ENCODE results near the gene NKAPL.

The NKAPL gene

DNA sequence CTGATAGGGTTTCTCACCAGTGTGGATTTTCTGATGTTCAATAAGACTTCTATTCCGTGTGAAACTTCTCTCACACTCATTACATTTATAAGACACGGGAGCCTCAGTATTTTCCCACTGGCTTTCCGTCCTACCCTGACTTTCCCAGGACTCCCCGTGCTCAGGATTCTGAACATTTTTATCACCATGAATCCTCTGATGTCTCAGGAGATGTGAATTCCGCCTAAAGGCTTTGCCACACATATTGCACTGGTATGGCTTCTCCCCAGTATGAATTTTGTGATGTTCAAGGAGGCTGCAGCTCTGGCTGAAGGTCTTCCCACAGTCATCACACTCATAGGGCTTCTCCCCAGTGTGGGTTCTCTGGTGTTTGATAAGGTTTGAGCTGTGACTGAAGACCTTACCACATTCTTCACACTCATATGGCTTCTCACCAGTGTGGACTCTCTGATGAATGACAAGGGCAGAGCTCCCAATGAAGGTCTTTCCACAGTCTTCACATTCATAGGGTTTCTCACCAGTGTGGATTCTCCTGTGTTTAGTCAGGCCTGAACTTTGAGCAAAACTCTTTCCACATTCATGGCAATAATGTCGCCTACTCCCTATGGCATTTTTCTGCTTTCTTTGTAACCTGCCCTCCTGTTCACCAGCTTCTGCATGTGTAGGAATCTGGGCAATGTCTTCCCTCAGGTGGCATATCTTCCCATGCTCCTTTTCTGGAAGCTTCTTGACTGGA lies 13.7 kb upstream of the NKAPL start:
- DNase-seq (ENCODE audit: low spot score) = no peak

DNA sequence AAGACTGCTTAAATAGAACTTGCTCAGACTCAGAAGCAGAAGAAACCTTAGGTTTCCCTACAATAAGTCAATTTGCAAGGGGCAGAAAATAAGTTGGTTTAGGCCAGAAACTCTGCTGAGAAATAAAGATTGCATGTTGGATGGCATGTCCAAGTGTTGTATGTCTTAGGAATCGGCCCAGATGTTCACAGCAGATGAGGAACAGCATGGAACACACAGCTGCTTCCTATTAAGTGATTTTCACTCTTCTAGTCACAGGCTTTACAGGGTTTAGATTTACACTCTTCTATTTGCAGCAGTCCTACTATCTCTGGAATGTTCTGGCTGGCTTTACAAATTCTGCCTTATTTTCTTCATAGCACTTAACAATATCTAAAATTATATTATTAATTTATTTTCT lies 10.2 kb upstream of the NKAPL start:
- DNase-seq (ENCODE audit: low spot score) = no peak

DNA sequence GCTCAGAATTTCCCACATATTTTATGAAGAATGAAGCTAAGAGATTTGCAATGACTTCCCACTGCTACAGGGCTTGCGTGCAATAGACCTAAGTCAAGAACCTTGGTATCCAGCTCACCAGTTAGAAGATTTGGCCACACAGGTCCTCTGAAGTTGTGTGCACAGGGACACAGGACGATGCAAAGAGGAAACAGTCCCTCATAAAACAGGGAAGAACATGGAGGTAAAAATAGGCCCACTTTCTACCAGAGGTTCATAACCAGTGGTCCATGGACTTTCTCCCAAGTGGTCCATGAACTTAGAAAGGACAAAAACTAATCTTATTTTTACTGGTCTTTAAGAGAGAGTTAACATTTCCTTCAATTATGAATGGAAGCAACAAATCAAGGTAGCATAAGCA lies 8.3 kb upstream of the NKAPL start:
- DNase-seq (ENCODE audit: low spot score) = no peak

DNA sequence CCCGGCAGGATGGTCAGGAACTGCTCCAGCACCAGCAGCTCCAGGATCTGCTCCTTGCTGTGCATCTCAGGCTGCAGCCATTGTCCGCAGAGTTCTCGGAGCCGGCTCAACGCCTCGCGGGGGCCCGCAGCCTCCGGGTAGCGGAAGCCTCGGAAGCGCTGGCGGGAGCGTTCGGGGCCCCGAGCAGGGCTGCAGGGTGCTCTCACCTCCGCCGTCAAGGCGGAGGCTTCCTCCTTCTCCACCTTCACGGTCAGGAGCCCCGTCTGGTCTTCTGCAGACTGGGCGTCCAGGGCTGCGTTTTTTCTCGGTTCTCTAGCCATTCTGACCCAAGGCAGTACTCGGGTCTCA lies 7.5 kb upstream of the NKAPL start:
- DNase-seq (ENCODE audit: low spot score) = peak; percentile 20

DNA sequence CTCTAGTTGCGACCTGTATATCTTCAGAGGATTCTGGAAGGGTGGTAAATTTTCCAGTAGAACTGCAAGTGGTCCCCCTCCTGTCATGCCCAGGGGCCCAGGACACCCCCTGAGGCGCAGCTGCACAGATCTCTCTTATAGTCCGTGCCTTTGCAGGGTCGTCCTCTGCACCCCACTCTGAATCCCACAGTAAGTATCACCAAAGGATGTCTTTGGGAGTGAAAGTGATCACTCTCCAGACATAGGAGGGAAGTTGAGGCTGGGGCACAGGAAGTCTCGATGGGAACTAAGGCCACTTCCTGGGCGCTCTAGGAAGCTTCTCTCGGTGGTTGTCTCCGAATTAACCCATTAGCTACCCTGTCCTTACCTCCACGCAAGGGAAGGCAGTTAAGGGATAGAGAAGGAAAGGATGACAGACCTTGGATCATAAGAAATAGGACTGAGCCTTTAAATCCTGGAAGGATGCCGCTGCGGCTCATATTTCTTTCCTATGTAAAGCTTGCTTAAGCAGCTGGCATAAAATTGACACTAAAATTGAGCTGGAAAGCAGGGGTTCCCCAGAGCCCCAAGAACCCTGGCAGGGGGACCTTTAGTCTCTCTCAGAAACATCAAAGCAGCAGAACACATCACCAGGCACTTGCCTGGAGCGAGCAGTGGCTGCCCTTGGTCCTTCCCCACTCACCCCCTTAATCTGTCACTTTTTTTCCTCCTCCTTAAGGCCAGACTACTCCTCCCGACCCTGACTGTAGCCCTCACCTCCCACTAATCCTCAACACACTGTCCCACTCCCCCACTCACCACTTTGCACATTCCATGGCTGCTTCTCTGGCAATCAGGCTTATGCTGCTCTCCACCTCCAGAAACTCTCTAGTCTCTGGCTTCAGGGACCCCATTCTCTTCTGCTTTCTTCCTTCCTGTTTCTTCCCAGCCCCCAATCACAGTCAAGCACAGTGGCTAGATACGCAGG lies 6.8 kb upstream of the NKAPL start, which contains the start of gene ZKSCAN4:
TSS of gene ZKSCAN4 (minus strand) at position 261 of the 967 bp plus-strand sequence. CDS start 289 bp downstream, outside the sequence.
- peak; percentile 62 for DNase-seq (ENCODE audit: low spot score)

DNA sequence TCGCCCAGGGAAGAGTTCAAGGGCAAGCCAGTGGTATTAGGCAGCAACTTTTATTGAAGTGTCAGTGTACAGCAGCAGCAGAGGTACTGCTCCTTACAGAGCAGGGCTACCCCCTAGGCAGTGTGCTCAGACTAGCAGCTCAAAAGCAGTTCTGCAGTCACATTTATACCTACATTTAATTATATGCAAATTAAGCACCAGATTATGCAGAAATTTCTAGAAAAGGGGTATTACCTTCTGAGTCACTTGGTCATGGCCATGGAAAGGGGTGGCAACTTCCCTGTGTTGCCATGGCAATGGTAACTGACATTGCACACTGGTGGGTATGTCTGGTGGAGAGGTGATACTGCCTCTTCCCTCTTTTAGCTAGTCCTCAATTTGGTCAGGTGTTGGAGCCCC lies 5.0 kb upstream of the NKAPL start:
- DNase-seq (ENCODE audit: low spot score) = peak; percentile 21

DNA sequence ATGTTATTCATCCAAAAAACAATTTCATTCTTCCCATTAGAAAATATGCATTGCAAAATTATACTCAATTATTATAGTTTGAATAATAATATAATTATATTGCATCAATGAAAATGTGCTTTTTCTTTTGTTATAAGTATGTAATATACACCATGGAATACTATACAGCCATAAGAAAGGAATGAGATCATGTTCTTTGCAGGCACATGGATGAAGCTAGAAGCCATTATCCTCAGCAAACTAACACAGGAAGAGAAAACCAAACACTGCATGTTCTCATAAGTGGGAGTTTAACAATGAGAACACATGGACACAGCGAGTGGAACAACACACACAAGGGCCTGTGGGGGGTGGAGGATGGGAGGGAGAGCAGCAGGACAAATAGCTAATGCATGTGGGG lies 2.1 kb upstream of the NKAPL start:
- DNase-seq (ENCODE audit: low spot score) = no peak

DNA sequence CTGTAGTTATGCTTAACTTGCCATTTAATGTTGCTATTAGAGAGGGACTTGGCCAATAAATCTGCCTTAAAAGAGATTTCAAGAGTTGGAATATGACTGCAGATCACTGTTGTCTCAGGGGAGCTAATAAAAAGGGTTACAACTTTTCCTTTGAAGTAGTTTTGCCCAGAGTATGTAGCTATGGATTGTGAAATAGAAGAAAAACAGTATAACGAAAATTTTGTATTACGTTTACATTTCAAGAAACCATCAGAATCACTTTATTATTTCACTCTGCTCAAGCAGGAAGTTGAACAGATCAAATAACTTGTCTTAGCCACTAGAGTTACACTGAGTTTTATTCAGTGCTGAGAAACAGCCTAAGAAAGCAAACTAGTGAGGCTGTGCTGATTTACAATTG lies 4.8 kb downstream of the NKAPL start:
- DNase-seq (ENCODE audit: low spot score) = no peak

DNA sequence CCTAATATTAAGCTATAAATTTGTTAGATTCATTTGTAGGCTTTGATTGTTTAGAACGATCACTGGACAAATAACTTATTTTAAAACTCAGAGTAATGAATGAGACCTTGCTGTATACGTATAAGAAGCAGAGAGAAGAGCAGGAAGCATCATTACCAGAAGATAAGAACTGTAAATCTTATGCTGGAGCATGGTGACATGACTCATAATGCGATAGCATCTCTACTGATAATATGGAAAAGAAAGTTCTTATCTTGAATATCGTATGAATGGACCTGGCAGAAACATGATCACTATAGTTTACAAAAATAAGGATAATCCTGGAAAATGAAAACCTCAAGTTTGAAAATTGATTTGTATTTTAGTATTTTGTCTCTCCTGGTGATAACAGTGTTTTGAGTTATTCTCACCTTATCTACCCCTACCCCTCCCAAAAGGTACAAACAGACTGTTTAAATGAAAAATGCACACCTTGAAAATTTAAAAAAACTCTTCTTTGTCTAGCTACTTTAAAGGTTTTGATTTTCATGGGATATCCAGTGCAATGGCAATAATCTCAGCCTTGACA lies 5.8 kb downstream of the NKAPL start:
- DNase-seq (ENCODE audit: low spot score) = no peak

DNA sequence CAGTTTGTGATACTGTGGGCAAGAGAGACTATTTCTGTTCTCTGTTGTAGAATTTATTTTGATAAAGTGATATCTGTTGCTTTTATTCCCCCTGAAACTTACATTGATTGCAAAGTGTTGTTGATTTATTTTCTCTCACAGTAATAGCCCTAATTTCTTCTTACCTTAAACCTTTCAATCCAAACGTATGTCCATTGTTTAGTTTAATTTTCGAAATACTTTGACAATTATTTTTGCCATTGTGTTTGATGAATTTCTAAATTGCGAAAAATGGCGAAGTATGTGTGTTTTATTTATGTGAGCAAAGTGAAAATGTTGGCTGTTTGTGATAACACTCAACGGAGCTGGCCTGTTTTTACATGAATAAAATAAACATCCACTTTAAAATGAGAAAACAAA lies 7.5 kb downstream of the NKAPL start:
- no peak for DNase-seq (ENCODE audit: low spot score)

DNA sequence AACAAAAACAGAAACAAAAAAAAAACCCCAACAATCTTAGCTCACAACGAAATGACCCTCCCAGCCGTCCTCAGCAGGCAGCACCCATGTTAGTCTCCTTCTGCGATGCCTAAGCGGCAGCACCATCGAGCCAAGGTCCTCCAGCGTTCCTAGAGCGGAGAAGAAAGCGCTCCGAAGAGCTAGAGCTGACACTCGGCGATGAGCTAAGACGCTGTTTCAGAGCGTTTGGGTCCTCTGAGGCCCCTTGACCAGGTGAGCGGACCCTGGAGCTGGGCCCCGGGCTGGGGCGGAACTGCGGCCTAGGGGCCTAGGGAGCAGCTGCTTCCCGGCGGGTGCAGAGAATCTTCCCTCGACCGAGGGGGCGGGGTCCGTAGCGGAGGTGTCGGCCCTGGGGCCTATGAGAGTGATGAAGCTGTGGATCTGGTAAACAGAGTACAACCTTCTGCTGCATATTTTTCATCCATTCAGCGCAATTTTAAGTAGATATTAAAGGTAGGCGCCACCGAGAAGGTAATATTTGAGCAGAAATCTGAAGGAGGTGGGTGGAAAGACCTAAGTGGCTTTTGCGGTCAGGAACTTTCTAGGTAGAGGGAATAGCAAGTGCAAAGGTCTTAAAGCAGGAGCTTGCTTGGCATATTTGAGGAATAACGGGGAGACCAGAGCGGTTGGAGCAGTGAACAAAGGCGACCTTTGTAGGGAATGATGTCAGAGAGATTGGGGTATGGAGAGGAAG lies 8.0 kb downstream of the NKAPL start, which contains the start of gene ZSCAN26:
TSS of gene ZSCAN26 (plus strand) at position 182 of the 733 bp plus-strand sequence. CDS start 4,777 bp downstream, outside the sequence.
- DNase-seq (ENCODE audit: low spot score) = peak; percentile 88

DNA sequence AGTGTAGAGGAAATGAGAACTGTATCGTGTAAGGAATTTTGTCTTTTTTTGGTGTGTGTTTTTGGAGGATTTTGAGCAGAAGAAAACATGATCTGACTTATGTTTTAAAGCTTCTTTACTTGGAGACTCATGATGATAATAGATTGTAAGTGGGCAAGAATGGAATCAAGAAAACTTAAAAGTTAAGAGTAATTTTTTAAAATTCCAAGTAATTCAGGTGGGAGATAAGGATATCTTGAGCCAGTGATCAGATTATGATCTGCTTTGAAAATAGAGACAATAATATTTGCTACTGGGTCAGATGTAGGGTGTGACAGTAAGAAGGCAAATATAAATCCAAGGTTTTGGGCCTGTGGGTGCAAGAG lies 8.6 kb downstream of the NKAPL start:
- no peak for DNase-seq (ENCODE audit: low spot score)

DNA sequence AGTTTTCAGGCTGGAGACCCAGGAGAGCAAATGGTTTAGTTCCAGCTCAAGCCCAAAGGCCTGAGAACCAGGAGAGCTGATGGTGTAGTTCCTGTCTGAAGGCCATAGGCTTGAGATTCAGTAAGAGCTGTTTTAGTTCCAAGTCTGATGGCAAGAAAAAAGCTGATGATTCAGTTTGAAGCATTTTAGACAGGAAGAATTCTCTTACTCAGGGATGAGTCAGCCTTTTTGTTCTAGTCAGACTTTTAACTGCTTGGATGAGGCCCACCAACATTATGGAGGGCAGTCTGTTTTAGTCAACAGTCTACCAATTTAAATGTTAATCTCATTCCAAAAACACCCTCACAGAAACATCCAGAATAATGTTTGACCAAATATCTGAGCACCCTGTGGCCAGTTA lies 10.4 kb downstream of the NKAPL start:
- peak; percentile 45 for DNase-seq (ENCODE audit: low spot score)

DNA sequence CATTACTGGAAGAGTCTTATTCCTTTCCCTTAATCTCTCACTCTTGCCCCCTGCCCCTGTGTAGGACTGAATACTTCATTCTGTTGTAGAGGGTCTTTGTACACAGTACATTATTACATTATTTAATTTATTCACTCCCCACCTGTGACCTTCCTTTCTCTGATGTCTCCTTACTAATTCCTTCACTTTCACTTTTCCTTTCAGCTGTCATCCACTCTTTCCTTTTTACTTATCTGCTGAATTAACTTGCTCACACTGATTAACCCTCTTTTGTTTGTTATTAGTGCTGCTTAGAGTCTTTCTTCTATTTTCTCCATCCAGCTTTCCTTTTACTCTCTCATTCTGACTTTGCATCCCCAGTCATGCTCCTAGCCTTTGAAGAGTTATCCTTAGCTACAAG lies 15.8 kb downstream of the NKAPL start:
- DNase-seq (ENCODE audit: low spot score) = no peak

DNA sequence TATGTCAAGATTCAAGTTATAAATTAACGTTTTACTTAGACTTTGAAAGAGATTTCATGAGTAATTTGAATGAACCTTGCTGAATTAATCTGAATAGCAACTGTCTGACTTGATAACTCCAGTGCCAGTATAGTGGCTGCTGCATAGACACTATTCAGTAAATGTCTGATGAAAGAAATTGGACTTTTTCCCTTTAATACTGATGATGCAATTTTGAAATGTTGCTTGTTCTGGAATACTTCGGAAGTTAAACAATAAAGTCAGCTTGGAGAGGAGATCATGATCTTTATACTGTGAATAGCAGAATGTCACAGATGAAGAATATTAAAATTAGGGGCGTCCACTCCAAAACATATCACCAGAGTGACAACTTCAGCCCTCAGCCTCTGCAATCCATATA lies 18.6 kb downstream of the NKAPL start:
- DNase-seq (ENCODE audit: low spot score) = no peak

DNA sequence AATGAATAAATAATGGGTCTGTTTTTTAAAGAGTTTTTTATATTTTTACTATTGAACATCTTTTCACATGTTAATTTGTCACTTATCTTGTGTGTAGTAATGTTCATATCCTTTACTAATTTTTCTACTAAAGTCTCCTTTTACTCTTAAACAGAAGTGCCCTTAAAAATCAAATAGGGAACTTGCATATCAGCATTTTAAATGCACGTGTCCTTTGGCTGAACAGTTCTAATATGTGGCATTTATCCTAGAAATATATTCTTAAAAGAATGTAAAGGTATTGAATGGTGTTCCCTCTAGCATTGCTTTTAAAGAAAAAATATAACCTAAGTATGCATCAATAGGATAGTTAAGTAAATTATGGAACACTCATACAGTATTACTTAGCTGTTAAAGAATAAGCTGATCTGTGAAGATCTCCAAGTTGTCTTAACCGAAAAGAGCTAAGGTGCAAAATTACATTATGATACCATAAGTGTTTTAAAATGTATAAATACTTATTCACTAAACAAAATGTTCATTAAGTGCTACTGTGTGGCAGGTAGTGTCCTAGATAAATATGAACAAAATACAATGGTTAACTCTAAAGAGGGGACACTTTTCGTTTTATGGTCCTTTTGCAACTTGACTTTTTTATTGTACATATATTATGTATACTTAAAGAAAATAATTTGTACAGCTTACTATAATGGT lies 21.6 kb downstream of the NKAPL start:
- no peak for DNase-seq (ENCODE audit: low spot score)

DNA sequence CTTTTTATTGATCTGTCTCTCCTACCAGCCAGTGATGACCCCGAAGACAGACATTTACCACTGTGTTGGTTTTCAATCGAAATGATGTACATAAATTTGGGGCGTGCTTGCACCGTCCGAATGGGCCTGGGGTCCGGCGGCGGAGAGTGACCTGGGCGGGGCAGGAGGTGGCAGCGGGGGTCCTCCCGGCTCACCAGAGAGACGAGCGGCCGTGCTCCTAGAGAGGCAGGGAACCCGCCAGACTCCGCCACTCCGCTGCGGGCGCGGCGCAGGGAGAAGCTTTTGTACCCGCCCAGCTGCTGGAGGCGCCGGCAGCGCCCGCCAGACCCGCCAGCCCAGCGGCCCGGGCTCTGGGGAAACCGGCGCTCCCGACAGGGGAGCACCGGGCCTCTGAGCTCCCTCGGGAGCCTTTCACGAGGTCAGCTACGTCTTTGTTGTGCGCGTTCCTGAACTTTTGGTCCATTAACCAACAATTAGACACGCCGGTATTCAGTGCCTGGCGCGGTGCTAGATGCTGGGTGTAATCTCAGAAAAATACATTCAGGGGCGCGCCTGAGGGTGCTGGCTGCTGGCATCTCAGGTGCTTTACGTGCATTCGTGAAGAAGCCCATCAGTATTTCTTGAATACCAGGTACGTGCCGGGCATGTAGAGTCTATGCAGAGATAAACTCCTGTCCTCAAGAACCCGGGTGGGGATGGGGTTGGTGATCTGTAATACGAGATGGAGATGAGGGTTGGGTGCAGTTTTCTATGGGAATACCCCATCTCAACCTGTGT lies 22.4 kb downstream of the NKAPL start, which contains the start of gene PGBD1:
TSS of gene PGBD1 (plus strand) at position 285 of the 777 bp plus-strand sequence. CDS start 2,242 bp downstream, outside the sequence.
- peak; percentile 15 for DNase-seq (ENCODE audit: low spot score)

DNA sequence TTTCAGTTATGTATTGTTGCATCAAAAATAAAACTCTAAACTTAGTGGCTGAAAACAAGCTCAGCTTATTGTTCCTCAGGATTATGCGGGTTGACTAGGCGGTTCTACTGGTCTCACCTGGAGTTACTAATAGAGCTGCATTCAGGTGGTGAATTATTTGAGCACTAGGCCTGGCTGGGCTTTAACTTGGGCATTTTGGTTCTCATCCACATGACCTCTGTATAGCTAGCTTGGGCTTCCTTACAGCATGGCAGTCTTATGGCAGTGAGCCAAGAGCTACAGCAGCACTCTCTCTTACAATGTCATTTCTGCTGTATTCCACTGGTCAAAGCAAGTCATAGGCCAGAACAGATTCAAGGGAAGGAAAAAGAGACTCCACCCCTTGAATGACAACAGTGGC lies 23.8 kb downstream of the NKAPL start:
- DNase-seq (ENCODE audit: low spot score) = no peak

DNA sequence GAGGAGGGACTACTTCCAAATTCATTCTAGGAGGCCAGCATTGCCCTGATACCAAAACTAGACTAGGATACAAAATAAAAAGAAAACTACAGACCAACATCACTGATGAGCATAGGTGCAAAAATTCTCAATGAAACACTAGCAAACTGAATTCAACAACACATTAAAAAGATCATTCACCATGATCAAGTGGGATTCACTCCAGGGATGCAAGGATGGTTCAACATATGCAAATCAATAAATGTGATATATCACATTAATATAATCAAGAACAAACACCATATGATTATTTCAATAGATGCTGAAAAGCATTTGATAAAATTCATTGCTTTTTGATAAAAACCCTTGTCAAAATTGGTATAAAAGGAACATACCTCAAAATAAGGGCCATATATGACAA lies 32.5 kb downstream of the NKAPL start:
- DNase-seq (ENCODE audit: low spot score) = no peak

DNA sequence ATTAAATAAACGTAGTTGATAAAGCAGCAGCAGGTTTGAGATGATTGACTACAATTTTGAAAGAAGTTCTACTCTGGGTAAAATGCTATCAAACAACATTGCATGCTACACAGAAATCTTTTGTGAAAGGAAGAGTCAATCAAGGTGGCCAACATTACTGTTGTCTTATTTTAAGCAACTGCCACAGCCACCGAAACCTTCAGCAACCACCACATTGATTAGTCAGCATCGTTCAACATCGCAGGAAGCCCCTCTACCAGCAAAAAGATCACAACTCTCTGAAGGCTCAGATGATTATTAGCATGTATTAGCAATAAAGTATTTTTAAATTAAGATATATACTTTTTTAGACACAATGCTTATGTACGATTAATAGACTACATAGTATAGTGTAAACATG lies 36.2 kb downstream of the NKAPL start:
- no peak for DNase-seq (ENCODE audit: low spot score)
